ENCODE measurements around the gene CNGB1. TPM values are rescaled to one million over a fixed set of nuclear protein-coding genes. Genes with fewer than 3 reads are reported as not detected.
A peak's percentile ranks its signal among the peaks of the same experiment; 100 is the strongest.

The CNGB1 gene
- total and polyA plus RNA-seq, 2 of the 13 experiments (the other 11 are each of a cell fraction or from before 2014, with no cell fraction given) = 0.02 to 0.15 TPM

DNA sequence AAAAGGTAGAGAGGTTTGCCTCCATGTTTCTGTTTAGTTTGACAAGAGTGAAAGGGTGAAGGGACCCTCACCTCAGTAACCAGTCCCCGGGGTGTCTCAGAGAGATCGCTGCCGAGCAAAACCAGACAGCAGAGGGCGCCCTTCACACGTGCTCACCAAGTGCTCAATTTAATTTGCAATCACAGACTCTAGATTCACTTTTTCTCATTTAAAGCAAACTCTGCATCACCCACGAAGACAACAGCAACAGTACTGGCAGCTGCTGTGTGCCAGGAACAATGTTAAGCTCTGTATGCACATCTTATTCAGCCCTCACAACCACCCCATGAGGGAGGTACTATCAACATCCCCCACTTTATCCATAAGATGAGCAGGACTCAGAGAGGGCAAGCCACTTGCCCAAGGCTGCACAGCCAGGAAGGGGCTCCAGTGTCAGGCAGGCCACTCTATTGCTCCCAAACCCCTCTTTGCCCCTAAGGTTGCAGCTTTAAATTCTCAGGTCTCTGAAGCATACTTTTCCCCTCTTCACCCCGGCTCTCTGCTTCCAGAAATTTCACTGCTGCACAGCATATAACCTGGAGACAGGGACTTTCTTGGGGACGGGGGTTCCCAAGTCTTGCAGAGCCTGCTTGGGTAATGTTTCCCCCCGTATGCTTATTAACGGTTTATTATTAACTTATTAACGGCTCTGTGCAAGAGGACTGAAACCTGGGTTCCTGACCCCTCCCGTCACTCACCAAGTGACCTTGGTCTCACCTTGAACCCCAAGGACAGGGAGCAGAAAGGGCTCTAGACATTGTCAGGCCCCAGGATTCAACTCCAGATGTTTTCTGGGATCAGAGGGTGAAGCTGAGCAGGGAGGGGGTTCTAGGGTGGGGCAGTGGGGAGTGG, 70.9 kb downstream of the CNGB1 start (continued):
- TF ChIP-seq, protein P1, sequence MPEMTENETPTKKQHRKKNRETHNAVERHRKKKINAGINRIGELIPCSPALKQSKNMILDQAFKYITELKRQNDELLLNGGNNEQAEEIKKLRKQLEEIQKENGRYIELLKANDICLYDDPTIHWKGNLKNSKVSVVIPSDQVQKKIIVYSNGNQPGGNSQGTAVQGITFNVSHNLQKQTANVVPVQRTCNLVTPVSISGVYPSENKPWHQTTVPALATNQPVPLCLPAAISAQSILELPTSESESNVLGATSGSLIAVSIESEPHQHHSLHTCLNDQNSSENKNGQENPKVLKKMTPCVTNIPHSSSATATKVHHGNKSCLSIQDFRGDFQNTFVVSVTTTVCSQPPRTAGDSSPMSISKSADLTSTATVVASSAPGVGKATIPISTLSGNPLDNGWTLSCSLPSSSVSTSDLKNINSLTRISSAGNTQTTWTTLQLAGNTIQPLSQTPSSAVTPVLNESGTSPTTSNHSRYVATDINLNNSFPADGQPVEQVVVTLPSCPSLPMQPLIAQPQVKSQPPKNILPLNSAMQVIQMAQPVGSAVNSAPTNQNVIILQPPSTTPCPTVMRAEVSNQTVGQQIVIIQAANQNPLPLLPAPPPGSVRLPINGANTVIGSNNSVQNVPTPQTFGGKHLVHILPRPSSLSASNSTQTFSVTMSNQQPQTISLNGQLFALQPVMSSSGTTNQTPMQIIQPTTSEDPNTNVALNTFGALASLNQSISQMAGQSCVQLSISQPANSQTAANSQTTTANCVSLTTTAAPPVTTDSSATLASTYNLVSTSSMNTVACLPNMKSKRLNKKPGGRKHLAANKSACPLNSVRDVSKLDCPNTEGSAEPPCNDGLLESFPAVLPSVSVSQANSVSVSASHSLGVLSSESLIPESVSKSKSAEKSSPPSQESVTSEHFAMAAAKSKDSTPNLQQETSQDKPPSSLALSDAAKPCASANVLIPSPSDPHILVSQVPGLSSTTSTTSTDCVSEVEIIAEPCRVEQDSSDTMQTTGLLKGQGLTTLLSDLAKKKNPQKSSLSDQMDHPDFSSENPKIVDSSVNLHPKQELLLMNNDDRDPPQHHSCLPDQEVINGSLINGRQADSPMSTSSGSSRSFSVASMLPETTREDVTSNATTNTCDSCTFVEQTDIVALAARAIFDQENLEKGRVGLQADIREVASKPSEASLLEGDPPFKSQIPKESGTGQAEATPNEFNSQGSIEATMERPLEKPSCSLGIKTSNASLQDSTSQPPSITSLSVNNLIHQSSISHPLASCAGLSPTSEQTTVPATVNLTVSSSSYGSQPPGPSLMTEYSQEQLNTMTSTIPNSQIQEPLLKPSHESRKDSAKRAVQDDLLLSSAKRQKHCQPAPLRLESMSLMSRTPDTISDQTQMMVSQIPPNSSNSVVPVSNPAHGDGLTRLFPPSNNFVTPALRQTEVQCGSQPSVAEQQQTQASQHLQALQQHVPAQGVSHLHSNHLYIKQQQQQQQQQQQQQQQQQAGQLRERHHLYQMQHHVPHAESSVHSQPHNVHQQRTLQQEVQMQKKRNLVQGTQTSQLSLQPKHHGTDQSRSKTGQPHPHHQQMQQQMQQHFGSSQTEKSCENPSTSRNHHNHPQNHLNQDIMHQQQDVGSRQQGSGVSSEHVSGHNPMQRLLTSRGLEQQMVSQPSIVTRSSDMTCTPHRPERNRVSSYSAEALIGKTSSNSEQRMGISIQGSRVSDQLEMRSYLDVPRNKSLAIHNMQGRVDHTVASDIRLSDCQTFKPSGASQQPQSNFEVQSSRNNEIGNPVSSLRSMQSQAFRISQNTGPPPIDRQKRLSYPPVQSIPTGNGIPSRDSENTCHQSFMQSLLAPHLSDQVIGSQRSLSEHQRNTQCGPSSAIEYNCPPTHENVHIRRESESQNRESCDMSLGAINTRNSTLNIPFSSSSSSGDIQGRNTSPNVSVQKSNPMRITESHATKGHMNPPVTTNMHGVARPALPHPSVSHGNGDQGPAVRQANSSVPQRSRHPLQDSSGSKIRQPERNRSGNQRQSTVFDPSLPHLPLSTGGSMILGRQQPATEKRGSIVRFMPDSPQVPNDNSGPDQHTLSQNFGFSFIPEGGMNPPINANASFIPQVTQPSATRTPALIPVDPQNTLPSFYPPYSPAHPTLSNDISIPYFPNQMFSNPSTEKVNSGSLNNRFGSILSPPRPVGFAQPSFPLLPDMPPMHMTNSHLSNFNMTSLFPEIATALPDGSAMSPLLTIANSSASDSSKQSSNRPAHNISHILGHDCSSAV (CRISPR knock-in tag; IDR thresholded peaks at IDR 0.05; ENCODE audit: borderline replicate concordance) = no peak
- TF ChIP-seq SMC3 (IDR thresholded peaks at IDR 0.05; ENCODE audit: low read length) (peak; percentile 93), GZF1 (CRISPR knock-in tag; IDR thresholded peaks at IDR 0.05) (no peak), SOX6 (IDR thresholded peaks at IDR 0.05) (no peak), SOX6 (CRISPR knock-in tag; IDR thresholded peaks at IDR 0.05) (peak; percentile 28), HOXA5 (CRISPR knock-in tag; IDR thresholded peaks at IDR 0.05) (0 out of 2 replicates have a peak, but pooled peaks have one; percentile 39), ZFP36L2 (CRISPR knock-in tag; IDR thresholded peaks at IDR 0.05) (0 out of 2 replicates have a peak, but pooled peaks have one; percentile 30), GATAD1 (CRISPR knock-in tag; IDR thresholded peaks at IDR 0.05) (0 out of 2 replicates have a peak, but pooled peaks have one; percentile 17), TAF15 (IDR thresholded peaks at IDR 0.05; ENCODE audit: low read depth, low read length, poor library complexity, severe bottlenecking) (no peak), PHF5A (CRISPR knock-in tag; IDR thresholded peaks at IDR 0.05; ENCODE audit: low read depth, unreplicated experiment) (no peak), XRCC5 (optimal IDR thresholded peaks at IDR 0.05; ENCODE audit: low read length) (peak; percentile 65), TEAD3 (CRISPR knock-in tag; optimal IDR thresholded peaks at IDR 0.05; ENCODE audit: borderline replicate concordance) (peak; percentile 9)
- TF ChIP-seq, protein P2, sequence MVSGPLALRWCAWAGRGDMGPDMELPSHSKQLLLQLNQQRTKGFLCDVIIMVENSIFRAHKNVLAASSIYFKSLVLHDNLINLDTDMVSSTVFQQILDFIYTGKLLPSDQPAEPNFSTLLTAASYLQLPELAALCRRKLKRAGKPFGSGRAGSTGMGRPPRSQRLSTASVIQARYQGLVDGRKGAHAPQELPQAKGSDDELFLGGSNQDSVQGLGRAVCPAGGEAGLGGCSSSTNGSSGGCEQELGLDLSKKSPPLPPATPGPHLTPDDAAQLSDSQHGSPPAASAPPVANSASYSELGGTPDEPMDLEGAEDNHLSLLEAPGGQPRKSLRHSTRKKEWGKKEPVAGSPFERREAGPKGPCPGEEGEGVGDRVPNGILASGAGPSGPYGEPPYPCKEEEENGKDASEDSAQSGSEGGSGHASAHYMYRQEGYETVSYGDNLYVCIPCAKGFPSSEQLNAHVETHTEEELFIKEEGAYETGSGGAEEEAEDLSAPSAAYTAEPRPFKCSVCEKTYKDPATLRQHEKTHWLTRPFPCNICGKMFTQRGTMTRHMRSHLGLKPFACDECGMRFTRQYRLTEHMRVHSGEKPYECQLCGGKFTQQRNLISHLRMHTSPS (CRISPR knock-in tag; IDR thresholded peaks at IDR 0.05; ENCODE audit: low read depth) = no peak
- TF ChIP-seq, protein P3, sequence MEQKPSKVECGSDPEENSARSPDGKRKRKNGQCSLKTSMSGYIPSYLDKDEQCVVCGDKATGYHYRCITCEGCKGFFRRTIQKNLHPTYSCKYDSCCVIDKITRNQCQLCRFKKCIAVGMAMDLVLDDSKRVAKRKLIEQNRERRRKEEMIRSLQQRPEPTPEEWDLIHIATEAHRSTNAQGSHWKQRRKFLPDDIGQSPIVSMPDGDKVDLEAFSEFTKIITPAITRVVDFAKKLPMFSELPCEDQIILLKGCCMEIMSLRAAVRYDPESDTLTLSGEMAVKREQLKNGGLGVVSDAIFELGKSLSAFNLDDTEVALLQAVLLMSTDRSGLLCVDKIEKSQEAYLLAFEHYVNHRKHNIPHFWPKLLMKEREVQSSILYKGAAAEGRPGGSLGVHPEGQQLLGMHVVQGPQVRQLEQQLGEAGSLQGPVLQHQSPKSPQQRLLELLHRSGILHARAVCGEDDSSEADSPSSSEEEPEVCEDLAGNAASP (CRISPR knock-in tag; IDR thresholded peaks at IDR 0.05; ENCODE audit: borderline replicate concordance) = peak; percentile 52; the same call in 1 of the 2 replicates
- TF ChIP-seq, protein P4, sequence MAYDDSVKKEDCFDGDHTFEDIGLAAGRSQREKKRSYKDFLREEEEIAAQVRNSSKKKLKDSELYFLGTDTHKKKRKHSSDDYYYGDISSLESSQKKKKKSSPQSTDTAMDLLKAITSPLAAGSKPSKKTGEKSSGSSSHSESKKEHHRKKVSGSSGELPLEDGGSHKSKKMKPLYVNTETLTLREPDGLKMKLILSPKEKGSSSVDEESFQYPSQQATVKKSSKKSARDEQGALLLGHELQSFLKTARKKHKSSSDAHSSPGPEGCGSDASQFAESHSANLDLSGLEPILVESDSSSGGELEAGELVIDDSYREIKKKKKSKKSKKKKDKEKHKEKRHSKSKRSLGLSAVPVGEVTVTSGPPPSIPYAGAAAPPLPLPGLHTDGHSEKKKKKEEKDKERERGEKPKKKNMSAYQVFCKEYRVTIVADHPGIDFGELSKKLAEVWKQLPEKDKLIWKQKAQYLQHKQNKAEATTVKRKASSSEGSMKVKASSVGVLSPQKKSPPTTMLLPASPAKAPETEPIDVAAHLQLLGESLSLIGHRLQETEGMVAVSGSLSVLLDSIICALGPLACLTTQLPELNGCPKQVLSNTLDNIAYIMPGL (CRISPR knock-in tag; IDR thresholded peaks at IDR 0.05; ENCODE audit: borderline replicate concordance in 1 of 2, low read depth in 1 of 2) = peak in 1 of 2 experiments; percentile 36; a peak in 1 of 4 replicates

Measured in HepG2 (cell line).